Calu3 (cell line): ENCODE measurements around the gene KCP. TPM values are rescaled to one million over a fixed set of nuclear protein-coding genes. Genes with fewer than 3 reads are reported as not detected.

Experiments
- BruUV-seq: library from RNA; stranded (reverse); fragments of 400-500 nt; replicated peaks from 2 replicates; lab custom pipeline; 2021; lab: Mats Ljungman, UMichigan
- CTCF ChIA-PET: fragments of 300-600 bp; sonication (Branson Sonifier 250); formaldehyde crosslinking; loops from one replicate; lab custom pipeline; 2022; ENCODE audit warnings: antibody characterized with exemption; lab: Charles Lee
- DNase-seq: peaks from one replicate; pipeline ENCODE4 v3.0.0; 2022
- H3K27ac Mint-ChIP-seq: one replicate; pipeline ENCODE4 v1.8.0; 2022; ENCODE audit warnings: mixed read lengths; ENCODE audit not compliant: unreplicated experiment
- H3K27me3 Mint-ChIP-seq: one replicate; pipeline ENCODE4 v1.8.0; 2022; ENCODE audit warnings: mixed read lengths; ENCODE audit not compliant: unreplicated experiment
- H3K36me3 Mint-ChIP-seq: one replicate; pipeline ENCODE4 v1.8.0; 2022; ENCODE audit warnings: mild to moderate bottlenecking, moderate library complexity, mixed read lengths; ENCODE audit not compliant: insufficient read depth, unreplicated experiment
- H3K4me1 Mint-ChIP-seq: one replicate; pipeline ENCODE4 v1.8.0; 2022; ENCODE audit warnings: mild to moderate bottlenecking, low read depth, mixed read lengths; ENCODE audit not compliant: unreplicated experiment
- H3K4me3 Mint-ChIP-seq: one replicate; pipeline ENCODE4 v1.8.0; 2022; ENCODE audit warnings: mild to moderate bottlenecking, low read depth, moderate library complexity, mixed read lengths; ENCODE audit not compliant: unreplicated experiment
- H3K9me3 Mint-ChIP-seq: one replicate; pipeline ENCODE4 v1.8.0; 2022; ENCODE audit warnings: low read depth, mixed read lengths; ENCODE audit not compliant: unreplicated experiment
- intact Hi-C: fragments of 100-400 bp; cut with micrococcal nuclease; formaldehyde crosslinking; loops from one replicate; pipeline ENCODE4 v1.10.0; 2022; ENCODE audit not compliant: unreplicated experiment
- total RNA-seq: library from RNA; stranded (reverse); gene quantifications from 2 replicates; pipeline ENCODE4 v1.2.3, GENCODE V29; 2022
- TF ChIP-seq, protein P1 (sequence below): fragments of 200-600 bp; IDR thresholded peaks from one replicate; pipeline ENCODE4 v1.8.0; 2022; ENCODE audit warnings: antibody characterized with exemption; ENCODE audit not compliant: unreplicated experiment

Gene KCP
- total RNA-seq, 1 experiment from 2014 or later, result 6.8 TPM

DNA sequence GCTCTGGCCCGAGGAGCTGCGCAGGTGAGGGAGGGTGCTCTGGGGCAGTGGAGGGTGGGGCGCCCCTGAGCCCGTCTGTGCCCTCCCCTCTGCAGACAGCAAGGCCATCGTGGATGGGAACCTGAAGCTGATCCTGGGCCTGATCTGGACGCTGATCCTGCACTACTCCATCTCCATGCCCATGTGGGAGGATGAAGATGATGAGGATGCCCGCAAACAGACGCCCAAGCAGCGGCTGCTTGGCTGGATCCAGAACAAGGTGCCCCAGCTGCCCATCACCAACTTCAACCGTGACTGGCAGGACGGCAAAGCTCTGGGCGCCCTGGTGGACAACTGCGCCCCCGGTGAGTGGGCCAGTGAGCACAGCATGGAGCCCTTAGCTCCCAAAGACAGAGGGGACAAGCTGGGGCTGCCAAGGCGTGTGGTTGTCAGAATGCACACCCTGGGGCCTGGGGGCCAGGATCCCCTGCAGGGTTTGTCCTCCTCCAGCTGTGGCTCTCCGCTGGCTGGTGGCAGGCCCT is 75.2 kb downstream of the KCP start:
- CTCF ChIA-PET, result interaction anchor here (0.6 kb wide), 2 partner anchors 246 to 317 kb away, joined by 3 to 5 read pairs; no protein-coding TSS in a partner anchor
- H3K4me1 Mint-ChIP-seq, result peaks cover 5% of the 10 kb centered on the region
- no peak overlapping the region for H3K27ac Mint-ChIP-seq
- TF ChIP-seq, protein P1, sequence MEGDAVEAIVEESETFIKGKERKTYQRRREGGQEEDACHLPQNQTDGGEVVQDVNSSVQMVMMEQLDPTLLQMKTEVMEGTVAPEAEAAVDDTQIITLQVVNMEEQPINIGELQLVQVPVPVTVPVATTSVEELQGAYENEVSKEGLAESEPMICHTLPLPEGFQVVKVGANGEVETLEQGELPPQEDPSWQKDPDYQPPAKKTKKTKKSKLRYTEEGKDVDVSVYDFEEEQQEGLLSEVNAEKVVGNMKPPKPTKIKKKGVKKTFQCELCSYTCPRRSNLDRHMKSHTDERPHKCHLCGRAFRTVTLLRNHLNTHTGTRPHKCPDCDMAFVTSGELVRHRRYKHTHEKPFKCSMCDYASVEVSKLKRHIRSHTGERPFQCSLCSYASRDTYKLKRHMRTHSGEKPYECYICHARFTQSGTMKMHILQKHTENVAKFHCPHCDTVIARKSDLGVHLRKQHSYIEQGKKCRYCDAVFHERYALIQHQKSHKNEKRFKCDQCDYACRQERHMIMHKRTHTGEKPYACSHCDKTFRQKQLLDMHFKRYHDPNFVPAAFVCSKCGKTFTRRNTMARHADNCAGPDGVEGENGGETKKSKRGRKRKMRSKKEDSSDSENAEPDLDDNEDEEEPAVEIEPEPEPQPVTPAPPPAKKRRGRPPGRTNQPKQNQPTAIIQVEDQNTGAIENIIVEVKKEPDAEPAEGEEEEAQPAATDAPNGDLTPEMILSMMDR, result no peak
- H3K27me3 Mint-ChIP-seq, result peaks cover 26% of the 10 kb centered on the region
- BruUV-seq, result no TSS peak
- H3K9me3 Mint-ChIP-seq, result no peaks in the 10 kb centered on the region
- H3K4me3 Mint-ChIP-seq, result no peak overlapping the region
- H3K36me3 Mint-ChIP-seq, result peaks cover 3% of the 10 kb centered on the region
- no peak for DNase-seq
- intact Hi-C loops, result no loop called here

DNA sequence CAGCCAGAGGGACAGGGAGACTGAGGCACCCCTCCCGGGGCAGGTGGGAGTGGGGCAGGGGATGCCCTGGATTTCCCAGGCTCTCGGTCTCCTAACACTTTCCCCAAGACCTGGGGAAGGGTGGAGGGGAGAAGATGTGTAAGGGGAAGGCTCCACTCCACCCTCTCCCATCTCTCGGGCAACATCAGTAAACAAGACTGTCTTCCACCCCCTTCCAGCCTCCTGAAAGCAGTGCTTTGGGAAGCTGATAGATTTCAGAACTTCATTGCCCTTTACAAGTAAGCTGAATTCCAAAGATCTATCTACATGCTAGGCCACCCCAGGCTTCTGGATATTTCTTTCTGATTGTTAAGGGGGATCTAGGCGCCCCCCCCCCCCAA is 76.6 kb downstream of the KCP start:
- intact Hi-C loops, result no loop called here
- peaks cover 18% of the 10 kb centered on the region for H3K4me1 Mint-ChIP-seq
- no peak overlapping the region for H3K4me3 Mint-ChIP-seq
- DNase-seq, result no peak
- CTCF ChIA-PET, result interaction anchor here (0.7 kb wide), 1 partner anchor 234 kb away, joined by 4 read pairs; no protein-coding TSS in a partner anchor
- H3K27me3 Mint-ChIP-seq, result peaks cover 33% of the 10 kb centered on the region
- TF ChIP-seq, protein P1, result no peak
- BruUV-seq, result no TSS peak
- peaks cover 4% of the 10 kb centered on the region for H3K36me3 Mint-ChIP-seq
- no peak overlapping the region for H3K27ac Mint-ChIP-seq
- no peaks in the 10 kb centered on the region for H3K9me3 Mint-ChIP-seq

DNA sequence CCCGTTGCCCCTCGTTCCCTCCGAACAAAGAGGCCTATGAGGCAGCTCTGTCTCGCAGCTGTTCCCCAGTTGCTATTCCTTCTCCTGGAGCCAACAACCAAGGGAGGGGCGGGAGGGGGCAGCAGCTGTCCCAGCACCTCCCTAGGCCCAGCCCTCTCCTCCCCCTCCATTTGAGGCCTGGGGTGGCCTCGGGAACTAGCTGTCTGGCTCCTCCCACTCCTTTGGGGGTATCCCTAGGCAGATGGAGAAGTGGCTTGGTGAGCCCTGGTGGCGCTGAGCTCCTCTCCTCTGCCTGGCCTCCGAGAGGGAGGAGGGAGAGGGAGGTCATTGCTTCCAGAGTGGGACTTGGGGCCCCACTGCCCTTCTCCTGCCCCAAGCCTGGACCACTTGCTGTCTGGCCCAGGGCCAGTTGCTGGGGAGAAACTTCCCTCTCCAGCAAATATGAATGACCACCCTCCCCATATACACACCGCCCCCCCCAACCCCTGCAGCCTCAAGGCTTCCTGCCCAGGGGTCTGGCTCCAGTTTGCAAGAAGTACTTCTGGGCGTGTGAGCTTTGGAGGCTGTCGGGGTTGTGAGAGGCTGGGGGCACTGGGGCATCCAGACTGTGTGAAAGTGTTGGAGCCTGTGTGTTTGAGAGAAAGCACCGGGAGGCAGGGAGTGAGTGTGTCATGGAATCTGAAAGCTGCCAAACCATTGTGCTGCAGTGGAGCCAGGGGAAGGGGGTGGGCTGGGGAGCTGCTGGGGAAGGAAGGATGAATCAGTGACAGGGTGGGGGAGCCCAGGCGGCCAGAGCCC is 77.2 kb downstream of the KCP start:
- TF ChIP-seq, protein P1, result no peak
- Mint-ChIP-seq H3K27me3 (peaks cover 33% of the 10 kb centered on the region), H3K9me3 (no peaks in the 10 kb centered on the region), H3K4me3 (no peak overlapping the region), H3K4me1 (peaks cover 19% of the 10 kb centered on the region), H3K36me3 (peaks cover 4% of the 10 kb centered on the region), H3K27ac (no peak overlapping the region)
- intact Hi-C loops, result no loop called here
- BruUV-seq, result no TSS peak
- DNase-seq, result no peak
- CTCF ChIA-PET, result interaction anchor here (0.7 kb wide), 1 partner anchor 235 kb away, joined by 4 read pairs; no protein-coding TSS in a partner anchor

DNA sequence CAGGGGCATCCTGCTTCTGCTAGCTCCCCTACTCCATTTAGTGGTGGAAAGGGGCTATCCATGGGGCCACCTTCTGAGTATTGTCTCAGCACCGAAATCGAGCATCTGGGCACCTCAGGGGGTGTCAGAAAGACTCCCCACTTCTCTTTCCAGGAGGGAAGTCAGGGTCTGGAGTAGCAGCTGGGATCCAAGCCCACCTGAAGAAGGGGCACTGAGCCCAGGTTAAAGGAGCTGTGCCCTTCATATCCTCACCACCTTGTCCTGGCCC is 77.7 kb downstream of the KCP start:
- peaks cover 4% of the 10 kb centered on the region for H3K36me3 Mint-ChIP-seq
- intact Hi-C loops, result no loop called here
- TF ChIP-seq, protein P1, result no peak
- CTCF ChIA-PET, result no interaction called here
- no peak for DNase-seq
- BruUV-seq, result no TSS peak
- H3K27me3 Mint-ChIP-seq, result peaks cover 33% of the 10 kb centered on the region
- H3K4me3 Mint-ChIP-seq, result no peak overlapping the region
- no peaks in the 10 kb centered on the region for H3K9me3 Mint-ChIP-seq
- H3K27ac Mint-ChIP-seq, result no peak overlapping the region
- peaks cover 21% of the 10 kb centered on the region for H3K4me1 Mint-ChIP-seq
